Endothelial cell of umbilical vein (primary cell): ENCODE results near the gene CMIP. TPM values are rescaled to one million over a fixed set of nuclear protein-coding genes. Genes with fewer than 3 reads are reported as not detected.

Experiments
- BruUV-seq: library from RNA; stranded (reverse); fragments of 400-500 nt; replicated peaks from 2 replicates; lab custom pipeline; 2021; lab: Mats Ljungman, UMichigan
- CTCF ChIA-PET: fragments of 300-600, 350-600 bp; sonication (Branson Sonifier 250); formaldehyde crosslinking; loops from one replicate; lab custom pipeline; 2021; ENCODE audit warnings: antibody characterized with exemption, inconsistent platforms; lab: Charles Lee
- POLR2A ChIA-PET: fragments of 300-600, 350-600 bp; sonication (Branson Sonifier 250); formaldehyde crosslinking; loops from one replicate; lab custom pipeline; 2021; ENCODE audit warnings: antibody characterized with exemption, inconsistent platforms; lab: Charles Lee
- DNase-seq: peaks from one replicate; pipeline ENCODE4 v3.0.0-alpha.2; 2011; ENCODE audit warnings: low read depth, low spot score
- FAIRE-seq: peaks from 2 replicates; lab custom pipeline; 2011; peaks lifted over from hg19 to GRCh38; lab: Jason Lieb, UNC
- H2AFZ ChIP-seq: 2 replicates; pipeline ENCODE4 v1.6.0; 2012; ENCODE audit warnings: low read depth, low read length, control low read depth, inconsistent platforms
- H3K27ac ChIP-seq: 2 replicates; pipeline ENCODE4 v1.5.1; 2011; ENCODE audit warnings: low read depth, mild to moderate bottlenecking, control low read depth, low read length, moderate library complexity; ENCODE audit not compliant: insufficient read depth
- H3K27me3 ChIP-seq, 2 experiments: 2 replicates each; pipeline versions ENCODE4 v1.6.0 to v1.6.1; 2011; ENCODE audit warnings: low read length in 2 of 2, mixed read lengths in 1 of 2; ENCODE audit not compliant: control insufficient read depth in 2 of 2, insufficient read depth in 2 of 2
- H3K36me3 ChIP-seq, 2 experiments: 2 replicates in 1 of 2; 3 replicates in 1 of 2; pipeline ENCODE4 v1.5.1; 2011; ENCODE audit warnings: low read length in 2 of 2, mild to moderate bottlenecking in 1 of 2, moderate library complexity in 1 of 2; ENCODE audit not compliant: control insufficient read depth in 2 of 2, insufficient read depth in 2 of 2; ENCODE audit errors: extremely low read depth in 1 of 2
- H3K4me1 ChIP-seq: 3 replicates; pipeline ENCODE4 v1.5.1; 2011; ENCODE audit warnings: mild to moderate bottlenecking, low read length; ENCODE audit not compliant: control insufficient read depth, insufficient read depth; ENCODE audit errors: extremely low read depth
- H3K4me2 ChIP-seq: 2 replicates; pipeline ENCODE4 v1.6.1; 2011; ENCODE audit warnings: low read length, control low read depth, mixed read lengths; ENCODE audit not compliant: insufficient read depth
- H3K4me3 ChIP-seq, 3 experiments: fragments of 200-600 bp in 1 of 3; sonication (generic), shearing (Covaris generic) in 1 of 3; replicated peaks in 1 of 3; 2 replicates each; pipeline ENCODE4 v1.5.1; 2011 to 2016; ENCODE audit warnings: control low read depth in 3 of 3, low read length in 3 of 3, mild to moderate bottlenecking in 2 of 3, inconsistent platforms in 1 of 3, low read depth in 1 of 3, moderate library complexity in 1 of 3; ENCODE audit not compliant: insufficient read depth in 1 of 3
- H3K79me2 ChIP-seq: 2 replicates; pipeline ENCODE4 v1.6.0; 2012; ENCODE audit warnings: low read length, inconsistent platforms; ENCODE audit not compliant: control insufficient read depth, insufficient read depth
- H3K9ac ChIP-seq: replicated peaks from 2 replicates; pipeline ENCODE3; 2011; ENCODE audit warnings: low read length, control low read depth; ENCODE audit not compliant: insufficient read depth; ENCODE audit errors: extremely low read depth
- H3K9me1 ChIP-seq: replicated peaks from 3 replicates; pipeline ENCODE4 v1.6.0; 2011; ENCODE audit warnings: mild to moderate bottlenecking, low read length; ENCODE audit not compliant: control insufficient read depth, insufficient read depth; ENCODE audit errors: extremely low read depth
- H3K9me3 ChIP-seq: replicated peaks from 2 replicates; pipeline ENCODE4 v1.5.1; 2012; ENCODE audit warnings: low read length, inconsistent platforms; ENCODE audit not compliant: control insufficient read depth, insufficient read depth
- H4K20me1 ChIP-seq: replicated peaks from 2 replicates; pipeline ENCODE3; 2011; ENCODE audit warnings: mild to moderate bottlenecking, low read length; ENCODE audit not compliant: control insufficient read depth, insufficient read depth; ENCODE audit errors: extremely low read depth
- EZH2 ChIP-seq: IDR thresholded peaks from 2 replicates; pipeline ENCODE4 v1.6.1; 2012; ENCODE audit warnings: borderline replicate concordance, low read depth, mild to moderate bottlenecking, moderate library complexity, low read length, inconsistent platforms; ENCODE audit not compliant: severe bottlenecking
- FOS ChIP-seq: IDR thresholded peaks from 2 replicates; pipeline ENCODE4 v1.6.1; 2011; ENCODE audit warnings: mild to moderate bottlenecking, low read length, moderate library complexity, borderline replicate concordance; ENCODE audit not compliant: insufficient read depth
- JUN ChIP-seq: IDR thresholded peaks from 2 replicates; pipeline ENCODE4 v1.6.1; 2011; ENCODE audit warnings: borderline replicate concordance, low read depth; ENCODE audit not compliant: insufficient read length, insufficient read depth
- MAX ChIP-seq: IDR thresholded peaks from 2 replicates; pipeline ENCODE4 v1.6.1; 2011; ENCODE audit not compliant: insufficient read depth, insufficient read length
- POLR2A ChIP-seq: IDR thresholded peaks from 2 replicates; pipeline ENCODE4 v1.6.1; 2012; ENCODE audit warnings: low read depth, mild to moderate bottlenecking, control low read depth, low read length
- POLR2AphosphoS5 ChIP-seq: IDR thresholded peaks from 2 replicates; pipeline ENCODE4 v1.6.1; 2012; ENCODE audit warnings: low read depth, mild to moderate bottlenecking, control low read depth, low read length, moderate library complexity; ENCODE audit not compliant: insufficient read depth
- dilution Hi-C: fragments of 300-500 bp; cut with MboI; formaldehyde crosslinking; loops from one replicate; pipeline ENCODE4 v1.15.0; 2019; ENCODE audit warnings: low sequenced_read_pairs; ENCODE audit not compliant: extremely low pct_ligation_motif_present
- intact Hi-C: fragments of 100-400 bp; cut with micrococcal nuclease; formaldehyde crosslinking; loops from one replicate; pipeline ENCODE4 v1.10.0; 2022
- polyA plus RNA-seq, 4 experiments: library from polyadenylated mRNA; depleted of rRNA in 3 of 4; stranded (reverse) in 3 of 4; unstranded in 1 of 4; fragments of >200 nt; gene quantifications; 2 replicates each; pipeline versions ENCODE4 v1.2.1 to v1.2.3, GENCODE V29; 2011 to 2012; ENCODE audit warnings: missing spikeins in 1 of 4
- total RNA-seq: library from RNA; stranded (reverse); gene quantifications from 2 replicates; pipeline ENCODE4 v1.2.3, GENCODE V29; 2021

CMIP gene
- total and polyA plus RNA-seq, 2 donors (not counting 3 experiments of a cell fraction or from before 2014, with no cell fraction given): 29.0 to 101 TPM

GRCh38 chr16:81419806-81420205, 24.8 kb upstream of the CMIP start:
- TF ChIP-seq MAX (no peak), POLR2A (no peak), JUN (no peak)
- CTCF ChIA-PET: interaction anchor here (1.0 to 1.3 kb wide), 3 partner anchors 9 to 24 kb away, joined by 3 to 5 read pairs (median 3); no protein-coding TSS in a partner anchor
- Histone ChIP-seq H4K20me1 (no peaks in the 10 kb centered on the region), H3K4me2 (no peak overlapping the region), H3K4me1 (no peaks in the 10 kb centered on the region), H3K27ac (no peak overlapping the region), H3K27me3 (no peaks in the 10 kb centered on the region), H3K4me3 (no peak overlapping the region), H3K79me2 (no peaks in the 10 kb centered on the region), H3K36me3 (no peaks in the 10 kb centered on the region), H3K9ac (no peak overlapping the region), H3K9me3 (no peaks in the 10 kb centered on the region), H3K9me1 (no peaks in the 10 kb centered on the region), H2AFZ (no peak overlapping the region)
- BruUV-seq: no TSS peak
- intact Hi-C loops (no loop called here), dilution Hi-C loops (no loop called here)
- no peak for FAIRE-seq
- no peak for DNase-seq
- POLR2A ChIA-PET: no interaction called here

GRCh38 chr16:81421126-81421525, 23.5 kb upstream of the CMIP start:
- no peak overlapping the region for H3K27ac ChIP-seq
- dilution Hi-C loops: no loop called here
- CTCF ChIA-PET: no interaction called here

More at GRCh38 chr16:81421126-81421525, 23.5 kb upstream of the CMIP start:
- H2AFZ ChIP-seq: no peak overlapping the region
- H3K4me1 ChIP-seq: no peaks in the 10 kb centered on the region
- BruUV-seq: no TSS peak
- no peak overlapping the region for H3K4me3 ChIP-seq
- FAIRE-seq: no peak
- TF ChIP-seq EZH2 (no peak), POLR2A (no peak), MAX (no peak), FOS (no peak), POLR2AphosphoS5 (no peak)
- no peaks in the 10 kb centered on the region for H3K9me1 ChIP-seq
- H3K4me2 ChIP-seq: no peak overlapping the region
- no peak for DNase-seq
- H3K27me3 ChIP-seq: no peaks in the 10 kb centered on the region
- no peak overlapping the region for H3K9ac ChIP-seq
- POLR2A ChIA-PET: no interaction called here
- intact Hi-C loops: no loop called here
- H3K79me2 ChIP-seq: no peaks in the 10 kb centered on the region
- no peaks in the 10 kb centered on the region for H3K36me3 ChIP-seq
- H3K9me3 ChIP-seq: no peaks in the 10 kb centered on the region
- H4K20me1 ChIP-seq: no peaks in the 10 kb centered on the region
